Panc1 (cell line): Measurements from ENCODE around the gene ZNF211. TPM values are rescaled to one million over a fixed set of nuclear protein-coding genes. Genes with fewer than 3 reads are reported as not detected.

ENCODE experiments used
- ATAC-seq: fragments of 200-7000 bp; cut with Tn5 transposase; 2 replicates; pipeline ENCODE4 v1.9.1; 2020; ENCODE audit warnings: mild to moderate bottlenecking, moderate library complexity
- BruUV-seq: library from RNA; stranded (reverse); fragments of 400-500 nt; replicated peaks from 2 replicates; lab custom pipeline; 2021; lab: Mats Ljungman, UMichigan
- CTCF ChIA-PET: fragments of 300-600 bp; sonication (Branson Sonifier 250); formaldehyde crosslinking; loops from one replicate; lab custom pipeline; 2022; ENCODE audit warnings: antibody characterized with exemption; lab: Charles Lee
- POLR2A ChIA-PET: fragments of 300-600 bp; sonication (Branson Sonifier 250); formaldehyde crosslinking; loops from one replicate; lab custom pipeline; 2022; ENCODE audit warnings: antibody characterized with exemption; lab: Charles Lee
- DNase-seq: peaks from one replicate; pipeline ENCODE4 v3.0.0-alpha.2; 2010; ENCODE audit warnings: low read depth, low spot score
- H3K27ac ChIP-seq: 2 replicates; pipeline ENCODE4 v1.5.1; 2011; ENCODE audit warnings: mild to moderate bottlenecking, low read length, inconsistent platforms
- H3K27me3 ChIP-seq: fragments of 200-500 bp; sonication (Bioruptor generic); 2 replicates; pipeline ENCODE4 v1.6.0; 2014; ENCODE audit warnings: low read length, inconsistent platforms; ENCODE audit not compliant: control insufficient read depth, insufficient read depth
- H3K36me3 ChIP-seq: fragments of 200-500 bp; sonication (Bioruptor generic); 2 replicates; pipeline ENCODE4 v1.5.1; 2014; ENCODE audit warnings: inconsistent platforms, mild to moderate bottlenecking, low read length, moderate library complexity; ENCODE audit not compliant: control insufficient read depth, insufficient read depth
- H3K4me1 ChIP-seq: 2 replicates; pipeline ENCODE4 v1.5.1; 2011; ENCODE audit warnings: inconsistent platforms, mild to moderate bottlenecking, low read length, moderate library complexity; ENCODE audit not compliant: control insufficient read depth, insufficient read depth
- H3K4me3 ChIP-seq, 2 experiments: 2 replicates each; pipeline ENCODE4 v1.5.1; 2011 to 2012; ENCODE audit warnings: low read depth in 2 of 2, low read length in 2 of 2, mild to moderate bottlenecking in 2 of 2, inconsistent platforms in 1 of 2, moderate library complexity in 1 of 2
- H3K9me3 ChIP-seq: fragments of 200-500 bp; sonication (Bioruptor generic); 2 replicates; pipeline ENCODE4 v1.5.1; 2014; ENCODE audit warnings: low read depth, mild to moderate bottlenecking, inconsistent platforms, low read length, moderate library complexity; ENCODE audit not compliant: control insufficient read depth, insufficient read depth
- POLR2AphosphoS5 ChIP-seq: IDR thresholded peaks from 2 replicates; pipeline ENCODE4 v1.6.1; 2012; ENCODE audit warnings: mild to moderate bottlenecking, low read depth, low read length, moderate library complexity
- SIN3A ChIP-seq: IDR thresholded peaks from 2 replicates; pipeline ENCODE4 v1.6.1; 2012; ENCODE audit warnings: low read depth, mild to moderate bottlenecking, low read length, moderate library complexity, borderline replicate concordance; ENCODE audit not compliant: insufficient read depth
- TCF7L2 ChIP-seq: IDR thresholded peaks from 2 replicates; pipeline ENCODE4 v1.6.1; 2011; ENCODE audit warnings: mild to moderate bottlenecking, low read depth, low read length, inconsistent platforms
- in situ Hi-C: cut with HindIII; loops from 2 replicates; pipeline ENCODE4 v1.10.0; 2016; ENCODE audit warnings: low sequenced_read_pairs, low pct_unique_long_range_greater_than_20kb
- intact Hi-C: fragments of 100-400 bp; cut with micrococcal nuclease; formaldehyde crosslinking; loops from one replicate; pipeline ENCODE4 v1.10.0; 2022; ENCODE audit not compliant: unreplicated experiment
- total RNA-seq: library from RNA; stranded (reverse); gene quantifications from one replicate; pipeline ENCODE4 v1.2.1, GENCODE V29; 2021; ENCODE audit not compliant: unreplicated experiment
- TF ChIP-seq, protein P1 (sequence below): fragments of 450-650 bp; IDR thresholded peaks from 2 replicates; pipeline ENCODE4 v1.5.1; 2017; ENCODE audit warnings: mild to moderate bottlenecking
- TF ChIP-seq, protein P2 (sequence below), 2 experiments: IDR thresholded peaks; 2 replicates each; pipeline ENCODE4 v1.6.1; 2011 to 2012; ENCODE audit warnings: low read depth in 2 of 2, control low read depth in 1 of 2, low read length in 1 of 2, mild to moderate bottlenecking in 1 of 2, moderate library complexity in 1 of 2; ENCODE audit not compliant: insufficient read depth in 1 of 2

The ZNF211 gene
- total RNA-seq, 1 experiment from 2014 or later, result 13.9 TPM

DNA sequence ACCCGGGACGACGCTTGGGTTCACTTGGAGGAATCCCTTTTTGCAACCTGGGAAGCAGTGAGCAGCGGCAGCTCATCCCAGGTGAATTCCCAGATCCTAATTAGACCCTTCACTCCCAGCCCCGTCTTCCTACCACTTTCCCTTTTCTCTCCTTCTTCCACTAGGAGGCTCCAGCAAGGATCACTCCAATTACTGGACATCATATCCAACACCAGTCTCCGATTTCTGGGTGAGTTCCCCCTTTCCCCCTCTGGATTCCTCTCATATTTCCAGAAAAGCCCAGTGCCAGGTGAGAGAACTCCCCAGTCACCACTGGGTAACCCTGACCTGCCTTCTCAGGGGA is 18.7 kb downstream of the ZNF211 start:
- no peak for ATAC-seq
- Histone ChIP-seq H3K9me3 (no peaks in the 10 kb centered on the region), H3K27ac (no peak overlapping the region), H3K4me3 (no peak overlapping the region), H3K27me3 (no peaks in the 10 kb centered on the region), H3K36me3 (no peaks in the 10 kb centered on the region), H3K4me1 (no peaks in the 10 kb centered on the region)
- POLR2A ChIA-PET, result no interaction called here
- CTCF ChIA-PET, result no interaction called here
- BruUV-seq, result no TSS peak
- DNase-seq, result no peak
- intact Hi-C loops, result no loop called here
- TF ChIP-seq SIN3A, result no peak
- TF ChIP-seq, protein P1, sequence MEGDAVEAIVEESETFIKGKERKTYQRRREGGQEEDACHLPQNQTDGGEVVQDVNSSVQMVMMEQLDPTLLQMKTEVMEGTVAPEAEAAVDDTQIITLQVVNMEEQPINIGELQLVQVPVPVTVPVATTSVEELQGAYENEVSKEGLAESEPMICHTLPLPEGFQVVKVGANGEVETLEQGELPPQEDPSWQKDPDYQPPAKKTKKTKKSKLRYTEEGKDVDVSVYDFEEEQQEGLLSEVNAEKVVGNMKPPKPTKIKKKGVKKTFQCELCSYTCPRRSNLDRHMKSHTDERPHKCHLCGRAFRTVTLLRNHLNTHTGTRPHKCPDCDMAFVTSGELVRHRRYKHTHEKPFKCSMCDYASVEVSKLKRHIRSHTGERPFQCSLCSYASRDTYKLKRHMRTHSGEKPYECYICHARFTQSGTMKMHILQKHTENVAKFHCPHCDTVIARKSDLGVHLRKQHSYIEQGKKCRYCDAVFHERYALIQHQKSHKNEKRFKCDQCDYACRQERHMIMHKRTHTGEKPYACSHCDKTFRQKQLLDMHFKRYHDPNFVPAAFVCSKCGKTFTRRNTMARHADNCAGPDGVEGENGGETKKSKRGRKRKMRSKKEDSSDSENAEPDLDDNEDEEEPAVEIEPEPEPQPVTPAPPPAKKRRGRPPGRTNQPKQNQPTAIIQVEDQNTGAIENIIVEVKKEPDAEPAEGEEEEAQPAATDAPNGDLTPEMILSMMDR, result 0 out of 2 replicates have a peak, but pooled peaks have one; percentile 8
- in situ Hi-C loops, result no loop called here

DNA sequence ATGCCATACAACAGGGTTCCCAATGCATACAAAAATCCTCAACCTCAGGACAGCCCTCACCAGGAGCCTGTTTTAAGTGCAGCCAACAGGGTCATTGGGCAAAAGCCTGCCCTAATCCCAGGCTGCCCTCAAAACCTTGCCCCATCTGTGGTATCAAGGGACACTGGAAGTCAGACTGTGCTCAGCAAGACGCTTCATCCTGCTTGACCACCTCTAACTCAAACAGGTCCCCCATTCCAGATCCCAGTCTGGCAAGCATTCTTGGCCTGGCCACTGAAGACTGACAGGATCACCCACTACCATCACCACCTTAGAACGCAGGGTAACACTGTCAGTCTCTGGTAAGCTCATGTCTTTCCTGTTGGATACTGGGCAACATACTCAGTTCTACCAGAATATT is 20.7 kb downstream of the ZNF211 start:
- ChIA-PET CTCF (no interaction called here), POLR2A (no interaction called here)
- intact Hi-C loops (no loop called here), in situ Hi-C loops (no loop called here)
- H3K4me3 ChIP-seq, result no peak overlapping the region
- no peaks in the 10 kb centered on the region for H3K4me1 ChIP-seq
- no peaks in the 10 kb centered on the region for H3K36me3 ChIP-seq
- TF ChIP-seq POLR2AphosphoS5, result no peak
- H3K27me3 ChIP-seq, result no peaks in the 10 kb centered on the region
- no peak for ATAC-seq
- BruUV-seq, result no TSS peak
- H3K9me3 ChIP-seq, result no peaks in the 10 kb centered on the region
- H3K27ac ChIP-seq, result no peak overlapping the region
- DNase-seq, result no peak

DNA sequence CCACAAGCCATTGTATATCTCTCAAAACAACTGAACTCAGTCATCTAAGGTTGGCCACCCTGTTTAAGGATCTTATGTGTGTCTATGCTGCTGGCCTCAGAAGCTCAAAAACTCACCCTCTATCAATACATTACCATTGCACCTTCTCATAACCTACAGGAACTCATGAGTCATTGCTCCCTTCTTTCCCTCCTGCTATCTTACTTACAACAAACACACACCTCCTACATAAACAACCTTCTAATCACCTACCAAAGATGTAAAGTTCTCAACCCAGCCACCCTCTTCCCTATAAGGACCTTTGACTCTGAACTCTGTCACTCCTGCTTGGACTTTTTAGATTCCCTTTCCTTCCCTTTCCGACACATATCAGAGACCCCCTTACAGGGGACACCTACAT is 22.5 kb downstream of the ZNF211 start:
- H3K9me3 ChIP-seq, result no peaks in the 10 kb centered on the region
- peaks cover 10% of the 10 kb centered on the region; the same call in 1 of the 2 replicates for H3K27me3 ChIP-seq
- H3K36me3 ChIP-seq, result no peaks in the 10 kb centered on the region
- in situ Hi-C loops (no loop called here), intact Hi-C loops (no loop called here)
- no peak overlapping the region for H3K4me3 ChIP-seq
- BruUV-seq, result no TSS peak
- ATAC-seq, result no peak
- ChIA-PET CTCF (interaction anchor here (0.9 kb wide), 1 partner anchor 10 kb away, joined by 3 read pairs; no protein-coding TSS in a partner anchor), POLR2A (no interaction called here)
- no peak overlapping the region for H3K27ac ChIP-seq
- TF ChIP-seq POLR2AphosphoS5 (no peak), SIN3A (no peak), TCF7L2 (no peak)
- TF ChIP-seq, protein P1, result no peak
- TF ChIP-seq, protein P2, sequence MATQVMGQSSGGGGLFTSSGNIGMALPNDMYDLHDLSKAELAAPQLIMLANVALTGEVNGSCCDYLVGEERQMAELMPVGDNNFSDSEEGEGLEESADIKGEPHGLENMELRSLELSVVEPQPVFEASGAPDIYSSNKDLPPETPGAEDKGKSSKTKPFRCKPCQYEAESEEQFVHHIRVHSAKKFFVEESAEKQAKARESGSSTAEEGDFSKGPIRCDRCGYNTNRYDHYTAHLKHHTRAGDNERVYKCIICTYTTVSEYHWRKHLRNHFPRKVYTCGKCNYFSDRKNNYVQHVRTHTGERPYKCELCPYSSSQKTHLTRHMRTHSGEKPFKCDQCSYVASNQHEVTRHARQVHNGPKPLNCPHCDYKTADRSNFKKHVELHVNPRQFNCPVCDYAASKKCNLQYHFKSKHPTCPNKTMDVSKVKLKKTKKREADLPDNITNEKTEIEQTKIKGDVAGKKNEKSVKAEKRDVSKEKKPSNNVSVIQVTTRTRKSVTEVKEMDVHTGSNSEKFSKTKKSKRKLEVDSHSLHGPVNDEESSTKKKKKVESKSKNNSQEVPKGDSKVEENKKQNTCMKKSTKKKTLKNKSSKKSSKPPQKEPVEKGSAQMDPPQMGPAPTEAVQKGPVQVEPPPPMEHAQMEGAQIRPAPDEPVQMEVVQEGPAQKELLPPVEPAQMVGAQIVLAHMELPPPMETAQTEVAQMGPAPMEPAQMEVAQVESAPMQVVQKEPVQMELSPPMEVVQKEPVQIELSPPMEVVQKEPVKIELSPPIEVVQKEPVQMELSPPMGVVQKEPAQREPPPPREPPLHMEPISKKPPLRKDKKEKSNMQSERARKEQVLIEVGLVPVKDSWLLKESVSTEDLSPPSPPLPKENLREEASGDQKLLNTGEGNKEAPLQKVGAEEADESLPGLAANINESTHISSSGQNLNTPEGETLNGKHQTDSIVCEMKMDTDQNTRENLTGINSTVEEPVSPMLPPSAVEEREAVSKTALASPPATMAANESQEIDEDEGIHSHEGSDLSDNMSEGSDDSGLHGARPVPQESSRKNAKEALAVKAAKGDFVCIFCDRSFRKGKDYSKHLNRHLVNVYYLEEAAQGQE (IDR thresholded peaks at IDR 0.05; ENCODE audit: insufficient read depth in 1 of 2, low read depth in 2 of 2, low read length in 1 of 2), result no peak
- H3K4me1 ChIP-seq, result no peaks in the 10 kb centered on the region
- DNase-seq, result no peak
